Liver (tissue), 10 donors: Measurements from ENCODE around the gene USP15. TPM values are rescaled to one million over a fixed set of nuclear protein-coding genes. Genes with fewer than 3 reads are reported as not detected.
"Not testable (repeated sequence)": the region's sequence is repeated elsewhere in the genome, so short reads cannot be mapped to it uniquely, and the experiment has no call there.

Experiments
- DNase-seq: peaks from one replicate; pipeline ENCODE4 v3.0.0-alpha.2; 2017; ENCODE audit warnings: low spot score
- H3K27ac ChIP-seq, 2 donors: one replicate each; pipeline ENCODE4 v1.7.0; 2013; ENCODE audit warnings: inconsistent platforms in 2 of 2, low read length in 2 of 2, control low read depth in 1 of 2, low read depth in 1 of 2, mild to moderate bottlenecking in 1 of 2
- H3K27me3 ChIP-seq, 4 donors: one replicate each; pipeline versions ENCODE4 v1.6.1 to v1.7.0; 2013; ENCODE audit warnings: low read length in 3 of 4, inconsistent platforms in 1 of 4, mild to moderate bottlenecking in 1 of 4, moderate library complexity in 1 of 4; ENCODE audit not compliant: control insufficient read depth in 4 of 4, insufficient read depth in 4 of 4
- H3K36me3 ChIP-seq, 4 donors: one replicate each; pipeline versions ENCODE4 v1.6.1 to v1.7.0; 2013; ENCODE audit warnings: low read length in 3 of 4, mild to moderate bottlenecking in 3 of 4, low read depth in 1 of 4, moderate library complexity in 1 of 4; ENCODE audit not compliant: control insufficient read depth in 4 of 4, insufficient read depth in 3 of 4
- H3K4me1 ChIP-seq, 4 donors: one replicate each; pipeline versions ENCODE4 v1.6.1 to v1.7.0; 2013; ENCODE audit warnings: low read length in 3 of 4, mild to moderate bottlenecking in 3 of 4, moderate library complexity in 1 of 4; ENCODE audit not compliant: control insufficient read depth in 4 of 4, insufficient read depth in 4 of 4
- H3K4me3 ChIP-seq, 3 donors: one replicate each; pipeline versions ENCODE4 v1.6.1 to v1.7.0; 2013; ENCODE audit warnings: low read length in 3 of 3, control low read depth in 1 of 3, low read depth in 1 of 3, mild to moderate bottlenecking in 1 of 3
- H3K9ac ChIP-seq, 2 donors: one replicate each; pipeline ENCODE4 v1.7.0; 2013; ENCODE audit warnings: low read length in 2 of 2, mild to moderate bottlenecking in 2 of 2, moderate library complexity in 2 of 2, control low read depth in 1 of 2, low read depth in 1 of 2
- H3K9me3 ChIP-seq, 4 donors: one replicate each; pipeline versions ENCODE4 v1.6.1 to v1.7.0; 2013; ENCODE audit warnings: low read length in 3 of 4; ENCODE audit not compliant: control insufficient read depth in 4 of 4
- WGBS: extraction: QIAGEN DNeasy Blood & Tissue Kit; methylation state at CpG from one replicate; pipeline ENCODE4 v1.1.7; 2013; 5-methylcytosine and 5-hydroxymethylcytosine counted together
- polyA plus RNA-seq, 2 donors: library from polyadenylated mRNA; stranded (reverse) in 1 of 2; unstranded in 1 of 2; fragments of 200-250 nt in 1 of 2; fragments of >200 nt in 1 of 2; fragmentation: Nextera tagmentation in 1 of 2; extraction: Ambion mirVana in 1 of 2; gene quantifications; one replicate each; pipeline versions ENCODE4 v1.2.1 to v1.2.3, GENCODE V29; 2013 to 2015
- small RNA-seq: library from RNA; depleted of rRNA; stranded (forward); fragments of <200 nt; gene quantifications from one replicate; pipeline ENCODE3, GENCODE V24; 2014
- total RNA-seq, 2 donors: library from RNA; depleted of rRNA; stranded (reverse); fragments of >200 nt; gene quantifications; one replicate each; pipeline ENCODE4 v1.2.3, GENCODE V29; 2014
- donor health status: healthy.
- donor health status: healthy.
- donor health status: healthy.
- donor health status: healthy.
- donor health status: healthy.

USP15 gene
- total and polyA plus RNA-seq, 4 donors = 16.6 to 188 (median 56.5) TPM

DNA sequence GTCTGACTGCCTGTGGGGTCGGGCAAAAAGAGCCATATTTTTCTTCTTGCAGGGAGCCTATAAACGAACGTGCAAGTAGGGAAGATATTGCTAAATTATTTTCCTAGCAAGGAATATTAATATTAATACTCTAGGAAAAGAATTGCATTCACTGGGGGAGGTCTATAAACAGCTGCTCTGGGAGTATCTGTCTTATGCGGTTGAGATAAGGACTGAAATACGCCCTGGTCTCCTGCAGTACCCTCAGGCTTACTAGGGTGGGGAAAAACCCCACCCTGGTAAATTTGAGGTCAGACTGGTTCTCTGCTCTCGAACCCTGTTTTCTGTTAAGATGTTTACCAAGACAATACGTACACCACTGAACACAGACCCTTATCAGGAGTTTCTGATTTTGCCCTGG is 203.0 kb downstream of the USP15 start:
- not testable (repeated sequence) for H3K4me3 ChIP-seq, H3K9ac ChIP-seq, DNase-seq, H3K9me3 ChIP-seq, H3K36me3 ChIP-seq, H3K27me3 ChIP-seq, H3K27ac ChIP-seq
- peaks cover 0 to 11% (median 6%) of the 10 kb centered on the region in 4 donors for H3K4me1 ChIP-seq
- WGBS = 73% methylated on average over 7 of the region's 7 CpGs

Small RNA genes within 50 kb of the gene (small RNA-seq; reads per million reads assigned to genes)
- not detected for gene RF00017
- gene RNU6-595P = not detected

Other genes starting within 250 kb of the USP15 start
- 10 to 100 TPM; 31.1 to 69.9 TPM for gene MON2, start 206.4 kb downstream of the USP15 start, total RNA-seq
- gene MON2, start 206.4 kb downstream of the USP15 start, polyA plus RNA-seq = 10 to 100 TPM in 1 of 2 donors, 1 to 10 TPM in 1; 7.5 to 20.5 TPM